NK-92 (cell line): Measurements from ENCODE around the gene RBM5.

Source experiments
- DNase-seq: peaks from one replicate; lab custom pipeline; 2025; ENCODE audit not compliant: unreplicated experiment; lab: John Stamatoyannopoulos, UW

Gene RBM5

DNA sequence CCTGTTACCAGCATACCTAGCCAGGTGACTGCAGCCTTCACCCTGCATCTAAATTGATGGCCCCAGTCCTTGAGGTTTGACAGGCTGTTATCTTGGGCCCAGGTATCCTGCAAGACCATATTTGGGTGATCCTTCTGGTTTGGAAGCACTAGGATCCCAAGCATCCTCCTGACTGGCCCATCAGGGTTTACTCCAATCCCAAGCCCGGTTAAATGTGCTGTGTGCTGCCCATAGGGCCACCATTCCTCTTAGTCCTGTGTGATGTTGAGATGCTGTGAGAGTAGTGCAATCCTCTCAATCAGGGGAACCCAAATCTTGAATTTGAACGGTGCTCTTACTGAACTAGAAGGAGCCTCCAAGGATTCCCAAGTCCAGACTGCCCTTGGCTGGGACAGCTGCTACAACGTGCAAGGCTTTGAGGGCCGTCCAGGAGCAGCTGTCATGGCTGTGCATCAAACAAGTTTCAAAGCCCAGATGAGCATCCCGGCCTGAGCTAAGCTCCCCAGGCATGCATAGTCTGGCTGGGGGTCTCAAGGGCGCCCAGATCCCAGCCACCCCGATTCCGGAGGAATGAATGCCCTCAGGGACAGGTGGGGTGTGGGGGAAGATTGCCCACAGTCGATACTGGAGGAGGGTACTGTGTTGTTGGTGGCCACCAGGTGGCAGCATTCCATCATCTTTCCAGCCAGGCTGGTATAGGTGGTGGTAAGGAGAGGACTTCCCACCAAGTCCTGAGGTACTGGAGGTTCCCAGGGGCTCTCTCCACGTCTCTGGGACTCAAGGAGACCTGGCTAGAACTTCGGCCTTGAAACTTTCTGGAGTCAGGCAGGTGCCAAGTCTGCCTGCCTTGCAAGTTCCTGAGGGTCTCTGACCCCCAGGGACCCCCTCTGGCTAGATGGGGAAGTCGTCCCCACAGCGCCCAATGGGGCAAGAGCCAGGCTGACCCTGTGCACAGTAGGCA lies 32.6 kb downstream of the RBM5 start:
- DNase-seq, result no peak

DNA sequence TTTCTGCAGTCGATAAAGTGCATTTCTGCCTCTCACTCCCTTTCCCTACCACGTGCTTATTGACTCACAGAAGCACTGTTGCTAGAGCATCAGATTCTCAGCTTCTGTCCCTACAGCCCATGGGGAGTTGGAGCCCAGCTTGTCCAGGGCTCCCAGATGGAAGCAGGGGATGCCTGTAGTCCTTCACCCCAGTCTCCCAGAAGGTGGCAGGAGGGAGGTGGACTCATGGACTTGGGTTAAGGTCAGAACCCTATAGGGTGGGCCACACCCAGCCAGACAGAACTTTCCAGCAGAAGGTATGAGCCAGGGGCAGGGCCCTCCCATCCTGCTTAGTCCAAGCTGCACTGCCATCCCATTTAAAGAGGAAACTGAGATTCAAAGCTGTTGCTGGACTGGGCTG lies 33.4 kb downstream of the RBM5 start:
- no peak for DNase-seq

DNA sequence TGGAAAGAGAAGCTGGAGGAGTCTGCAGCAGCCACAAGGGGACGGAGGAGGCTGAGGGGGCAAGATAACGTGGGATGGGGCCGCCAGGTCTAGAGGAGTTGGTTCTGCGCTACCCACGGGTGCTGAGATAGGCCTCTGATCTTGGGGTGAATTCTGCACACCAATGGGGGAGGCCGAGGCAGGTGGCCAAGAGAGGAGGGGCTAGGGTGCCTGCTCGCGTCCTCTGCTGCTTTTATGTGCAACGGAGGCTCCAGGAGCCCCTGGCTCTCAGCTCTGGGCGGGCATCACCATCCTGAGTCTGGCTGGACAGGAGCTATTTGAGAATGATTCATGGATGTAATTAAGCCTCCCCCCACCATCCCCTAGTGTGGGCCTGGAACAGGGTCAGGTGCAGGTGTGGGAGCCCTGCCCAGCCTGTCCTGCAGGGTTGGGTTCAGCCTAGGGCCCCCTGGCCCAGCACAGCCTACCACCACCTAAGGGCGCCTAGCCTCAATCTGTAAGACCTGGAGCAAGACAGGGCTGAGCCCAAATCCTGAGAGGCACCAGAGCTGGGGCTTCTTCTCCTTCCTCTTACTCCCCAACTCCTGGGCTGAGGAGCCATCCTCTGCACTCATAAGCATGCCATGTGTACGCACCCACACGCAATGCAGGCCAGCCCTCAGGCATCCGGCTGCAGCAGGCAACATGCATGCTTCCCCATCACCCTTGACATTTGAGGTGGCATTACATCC lies 34.1 kb downstream of the RBM5 start:
- no peak for DNase-seq

DNA sequence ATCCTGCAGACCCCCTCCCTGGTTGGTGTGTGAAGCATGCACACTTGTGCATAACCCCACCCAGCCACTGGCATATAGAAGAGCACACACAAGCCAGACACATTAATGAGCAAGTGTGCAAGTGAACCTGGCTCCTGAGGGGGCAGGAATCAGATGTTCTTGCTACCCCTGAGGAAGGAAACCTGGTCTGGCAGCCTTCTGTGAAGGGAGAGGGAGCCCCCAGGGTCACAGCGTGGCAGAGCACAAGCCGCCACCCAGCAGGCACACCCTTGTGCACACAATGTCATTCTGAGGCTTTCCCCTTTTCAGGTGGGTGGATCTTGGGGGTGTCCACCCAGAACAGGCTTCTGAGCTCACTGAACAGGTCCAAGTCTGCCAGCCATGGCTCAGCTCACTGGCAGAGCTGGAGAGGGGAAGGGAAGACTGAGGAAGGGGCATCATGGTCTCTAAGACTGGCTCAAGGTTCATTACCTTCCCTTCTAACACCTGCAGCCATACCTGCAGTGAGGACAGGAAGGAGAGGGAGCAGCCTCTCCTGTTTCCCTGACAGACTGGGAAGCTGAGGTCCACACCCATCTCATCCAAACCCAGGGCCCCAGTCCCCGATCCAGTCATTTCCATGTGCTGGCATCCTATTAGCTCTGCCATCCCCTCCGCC lies 34.8 kb downstream of the RBM5 start:
- DNase-seq, result no peak

DNA sequence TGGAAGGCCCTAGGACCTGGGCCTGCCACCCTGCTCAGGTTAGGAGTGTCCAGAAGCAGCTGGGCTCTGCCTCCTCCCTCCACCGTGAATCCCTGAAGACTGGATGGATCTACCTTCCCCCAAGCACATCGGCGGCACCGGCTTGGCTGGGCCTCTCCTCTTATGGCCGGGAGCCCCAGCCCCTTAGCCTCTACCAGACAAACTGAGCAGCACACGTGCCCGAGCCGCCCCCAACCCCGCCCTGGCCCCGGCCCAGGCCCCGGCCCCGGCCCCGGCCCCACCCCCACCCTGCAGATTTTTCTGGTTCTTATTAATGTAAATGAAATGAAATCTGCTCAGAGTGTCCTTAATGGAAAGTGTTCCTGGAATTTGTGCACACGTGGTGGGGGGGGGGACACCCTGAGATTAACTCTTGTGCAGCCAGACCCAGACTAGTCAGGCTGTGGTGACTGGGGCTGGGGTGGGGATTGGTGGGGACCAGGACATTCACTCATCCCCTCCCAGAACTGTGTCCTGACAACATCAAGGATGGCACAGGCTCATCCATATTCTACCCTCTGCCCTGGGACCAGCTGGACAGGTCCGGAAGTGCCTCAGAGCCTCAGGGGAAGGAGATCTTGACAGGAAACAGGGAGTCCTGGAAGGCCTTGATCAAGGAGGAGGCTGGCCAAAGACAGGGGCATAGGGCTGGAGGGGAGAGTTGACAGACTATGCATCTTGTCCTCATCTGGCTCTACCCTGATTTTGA lies 35.5 kb downstream of the RBM5 start:
- DNase-seq, result no peak

DNA sequence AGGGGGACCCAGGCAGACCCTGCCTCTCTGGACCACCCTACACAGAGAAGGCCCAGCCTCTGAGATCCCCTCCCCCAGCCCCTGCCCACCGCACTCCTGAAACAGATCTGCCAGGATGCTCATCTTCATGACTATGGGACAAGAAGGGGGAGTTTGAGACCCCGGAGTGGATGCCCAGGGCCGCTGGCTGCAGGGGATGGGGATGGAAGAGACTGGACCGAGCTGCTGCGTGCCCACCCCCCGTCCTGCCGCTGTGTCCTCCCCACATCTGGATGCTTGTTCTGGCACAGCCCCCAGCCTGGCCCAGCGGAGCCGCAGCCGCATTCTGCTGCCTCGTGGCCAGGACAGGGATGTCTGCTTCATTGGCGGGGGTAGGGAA lies 36.1 kb downstream of the RBM5 start:
- DNase-seq, result no peak

DNA sequence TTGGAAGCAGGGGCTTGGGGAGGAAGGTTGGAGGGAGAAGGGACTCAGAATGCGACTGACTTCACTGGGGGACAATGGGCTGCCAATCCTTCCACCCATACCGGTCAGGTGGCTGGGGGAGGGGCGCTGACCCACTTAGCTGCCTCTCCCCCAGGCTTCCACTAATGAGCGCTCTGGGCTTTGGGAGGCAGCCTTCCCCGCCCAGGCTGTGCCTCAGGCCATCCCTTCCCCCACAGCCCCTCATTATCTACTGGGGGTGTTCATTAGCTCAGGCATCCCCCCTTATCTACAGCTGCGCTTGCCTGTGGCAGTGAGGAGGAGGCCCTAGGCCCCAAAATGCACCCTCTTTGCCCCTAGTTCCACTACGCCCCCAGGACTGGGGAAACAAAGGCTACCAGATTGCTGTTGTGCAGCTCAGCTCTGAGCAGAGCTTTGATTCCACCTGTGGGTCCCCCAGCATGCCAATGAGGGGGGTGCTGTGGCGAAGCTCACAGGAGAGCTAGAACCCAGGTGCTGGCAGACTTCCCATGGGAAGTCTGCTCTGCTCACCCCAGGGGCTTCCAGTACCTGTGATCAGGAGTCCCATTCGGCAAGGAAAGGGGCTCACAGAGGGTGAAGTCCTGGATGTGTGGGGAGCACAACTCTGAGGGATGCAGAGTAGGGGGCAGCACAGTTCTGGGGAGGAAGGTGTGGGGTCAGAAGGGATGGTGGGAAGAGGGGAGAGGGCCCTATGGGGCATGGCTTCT lies 37.0 kb downstream of the RBM5 start:
- DNase-seq, result no peak

DNA sequence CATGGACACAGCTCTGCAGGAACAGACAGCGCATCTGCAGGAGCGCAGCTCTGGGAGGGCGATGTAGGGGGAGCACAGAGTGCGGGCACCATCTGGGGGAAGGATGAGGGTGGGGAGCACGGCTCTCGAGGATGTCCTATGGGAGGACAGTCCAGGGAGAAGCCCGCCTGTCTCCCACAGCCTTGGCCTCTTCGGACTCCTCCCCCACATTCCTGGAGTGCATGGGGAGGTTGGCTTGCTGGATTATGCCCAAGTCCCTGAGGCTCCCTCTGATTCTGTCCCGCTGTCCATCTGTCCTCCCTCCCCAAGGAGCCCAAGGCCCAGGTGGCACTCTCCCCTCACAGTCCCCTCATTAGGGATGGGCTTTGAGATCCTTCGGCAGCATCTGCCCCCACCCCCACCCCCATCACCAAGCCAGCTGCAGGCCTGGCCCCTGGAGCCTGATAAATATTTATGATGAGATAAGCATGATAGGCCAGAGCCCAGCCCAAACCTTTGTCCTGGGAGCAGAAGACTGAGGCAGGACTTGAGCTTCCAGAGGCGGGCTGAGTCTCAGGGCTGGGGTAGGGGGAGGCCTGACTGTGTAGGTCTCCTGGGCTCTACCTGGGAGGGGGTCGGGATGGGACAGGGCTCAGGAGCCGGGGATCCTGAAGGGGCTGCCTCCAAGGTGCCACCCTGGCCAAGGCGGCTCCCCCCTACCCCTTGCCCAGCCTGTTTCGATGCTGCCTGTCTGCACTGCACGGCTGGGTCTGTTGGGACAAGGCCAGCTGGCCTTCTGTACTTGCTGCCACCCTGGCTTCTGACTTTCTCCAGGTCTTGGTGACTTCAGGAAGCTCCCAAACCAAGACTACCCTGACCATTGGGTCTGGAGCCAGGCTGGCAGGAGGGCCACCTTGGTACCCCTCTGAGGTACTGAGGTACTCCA lies 37.8 kb downstream of the RBM5 start:
- DNase-seq, result no peak

DNA sequence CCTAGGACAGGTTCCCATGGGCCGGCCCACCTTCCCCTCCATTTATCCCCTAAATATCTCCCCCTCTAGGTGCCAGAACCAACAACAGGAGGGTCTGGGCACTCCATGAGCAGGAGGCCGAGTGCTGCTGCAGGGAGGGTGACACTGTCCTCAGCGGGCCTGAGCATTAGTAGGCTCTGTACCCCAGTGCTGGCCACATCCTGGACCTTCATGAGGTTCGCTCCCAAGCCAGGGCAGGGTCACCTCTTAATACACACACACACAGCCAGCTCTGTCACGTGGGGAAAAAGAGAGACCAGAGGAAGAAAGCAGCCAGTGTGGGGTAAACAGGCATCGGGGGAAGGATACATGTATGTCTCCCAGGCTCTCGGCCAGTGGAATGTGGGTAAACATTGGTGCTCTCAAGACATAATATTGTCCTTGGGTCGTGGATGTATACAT lies 38.6 kb downstream of the RBM5 start:
- DNase-seq, result no peak

DNA sequence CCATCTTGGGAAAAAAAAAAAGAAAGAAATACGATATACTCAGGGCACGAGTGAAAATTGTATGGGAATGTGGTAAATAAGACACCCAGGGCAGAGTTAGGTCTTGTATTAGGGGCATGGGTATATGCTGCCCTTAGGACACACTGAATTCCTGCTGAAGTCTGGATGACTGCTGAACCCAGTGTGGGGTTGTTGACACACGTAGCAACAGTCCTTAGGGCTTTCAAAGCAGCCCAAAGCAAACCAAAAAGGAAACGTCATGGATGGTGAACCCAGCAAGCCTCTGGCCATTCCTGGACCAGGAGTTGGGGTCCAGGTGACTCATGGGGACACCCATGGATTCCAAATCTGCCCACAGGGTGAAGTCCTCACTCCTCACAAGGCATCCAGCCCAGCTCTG lies 39.3 kb downstream of the RBM5 start:
- no peak for DNase-seq

DNA sequence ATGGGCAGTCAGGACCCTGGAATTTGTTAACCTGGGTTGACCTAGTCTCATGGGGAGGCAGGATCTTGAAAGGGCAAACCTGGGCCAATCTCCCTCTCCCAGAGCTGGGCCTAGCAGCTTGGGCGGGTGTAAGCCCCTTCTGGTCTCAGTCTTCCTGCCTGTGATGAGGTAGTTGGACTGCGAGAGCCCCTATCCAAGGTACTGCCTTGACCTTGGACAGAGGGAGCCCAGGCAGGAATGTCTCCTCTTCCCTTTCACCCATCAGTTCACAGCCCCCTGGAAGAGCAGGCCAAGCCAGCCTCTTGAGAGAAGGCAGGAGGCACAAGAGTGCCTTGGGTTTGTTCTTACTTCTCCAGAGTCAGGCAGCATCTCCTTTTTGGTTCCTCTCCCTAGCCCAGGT lies 41.7 kb downstream of the RBM5 start:
- no peak for DNase-seq

DNA sequence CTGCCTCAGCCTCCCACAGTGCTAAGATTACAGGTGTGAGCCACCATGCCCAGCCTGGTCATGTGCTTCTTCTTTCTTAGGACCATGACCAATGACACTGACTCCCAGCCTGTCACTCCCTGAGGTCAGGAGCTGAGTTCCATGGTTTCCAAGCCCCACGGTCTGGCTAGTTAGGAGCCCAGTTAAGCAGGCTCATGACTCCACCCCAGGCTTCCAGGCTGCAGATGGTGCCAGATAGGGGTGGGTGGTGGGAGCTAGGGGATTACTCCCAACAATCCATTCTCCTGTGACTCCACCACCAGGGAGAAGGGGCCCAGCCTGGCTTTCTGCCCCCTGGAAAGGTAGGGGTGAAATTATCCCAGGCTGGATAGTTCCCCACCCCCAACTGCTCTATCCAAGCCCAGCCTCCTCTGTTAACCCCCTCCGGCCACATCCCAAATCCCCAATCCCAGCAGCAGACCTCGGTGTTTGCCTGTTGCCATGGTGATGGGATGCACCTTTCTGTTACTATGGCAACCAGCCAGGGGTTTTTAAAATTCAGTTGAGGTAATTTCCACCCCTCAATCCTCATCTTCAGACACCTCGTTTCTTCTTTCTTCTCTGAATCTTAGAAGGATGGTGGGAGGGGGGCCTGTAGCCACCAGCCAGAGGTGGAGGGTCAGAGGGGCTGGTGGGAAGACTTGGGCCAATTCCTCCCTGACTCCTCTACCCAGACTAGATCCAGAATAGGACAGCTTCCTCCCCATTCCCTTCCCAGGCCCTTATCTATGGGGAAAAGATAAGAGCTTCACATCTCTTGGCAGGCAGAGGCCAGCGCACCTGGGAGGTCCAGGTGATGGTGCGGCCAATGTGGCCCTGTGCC lies 43.9 kb downstream of the RBM5 start:
- no peak for DNase-seq

DNA sequence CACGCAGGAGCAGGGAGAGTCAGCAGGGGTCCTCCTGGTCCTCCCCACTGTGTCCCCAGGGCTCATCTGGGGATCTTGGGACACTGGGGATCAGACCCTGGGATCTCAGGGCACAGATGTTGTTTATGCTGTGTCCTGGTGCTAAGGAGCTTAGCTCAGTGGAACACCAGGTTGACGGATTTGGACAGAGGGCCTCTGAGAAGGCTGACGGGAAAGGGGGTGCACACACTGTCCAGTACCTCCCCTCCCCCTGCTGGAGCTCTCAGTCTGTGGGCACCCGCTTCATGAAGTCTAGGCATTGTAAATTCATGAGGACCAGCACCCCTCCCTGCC lies 44.5 kb downstream of the RBM5 start:
- no peak for DNase-seq

DNA sequence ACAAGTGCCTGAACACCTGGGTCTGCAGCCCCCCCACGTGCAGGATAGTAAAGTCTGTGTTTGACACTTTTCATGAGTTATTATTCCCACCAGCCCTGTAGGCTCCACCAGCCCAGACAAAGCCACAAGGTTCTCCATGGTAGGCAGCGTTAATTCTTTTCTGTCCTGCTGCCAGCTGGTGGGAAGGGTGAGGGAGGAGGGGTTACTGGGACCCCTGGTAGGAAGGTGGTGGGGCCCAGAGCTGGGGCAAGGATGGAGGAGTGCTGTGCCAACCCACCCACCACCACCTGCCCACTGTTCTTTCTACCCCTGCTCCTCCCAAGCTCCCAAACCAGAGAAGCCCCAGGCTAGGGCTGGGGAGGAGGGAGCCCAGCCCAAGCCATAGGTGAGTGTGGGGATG lies 45.6 kb downstream of the RBM5 start:
- DNase-seq, result no peak

DNA sequence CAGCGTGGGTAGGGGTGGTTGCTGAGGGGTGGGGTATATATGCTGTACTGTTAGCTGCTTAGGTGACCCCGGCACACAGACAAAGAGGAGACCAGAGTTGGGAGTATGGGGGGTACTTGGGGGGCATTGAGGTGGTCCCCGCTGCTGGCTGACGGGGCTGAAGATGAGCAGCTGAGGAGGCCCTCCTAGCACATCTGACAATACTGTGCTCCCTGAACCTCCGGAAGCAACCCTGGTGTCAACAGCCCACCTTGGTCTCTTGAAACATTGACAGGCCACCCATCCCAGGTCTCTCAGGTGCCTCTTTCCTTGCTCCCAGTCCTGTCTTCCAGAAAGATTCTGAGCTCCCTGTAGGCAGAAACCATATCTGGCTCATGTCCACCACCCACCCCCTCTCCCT lies 47.2 kb downstream of the RBM5 start:
- DNase-seq, result no peak

DNA sequence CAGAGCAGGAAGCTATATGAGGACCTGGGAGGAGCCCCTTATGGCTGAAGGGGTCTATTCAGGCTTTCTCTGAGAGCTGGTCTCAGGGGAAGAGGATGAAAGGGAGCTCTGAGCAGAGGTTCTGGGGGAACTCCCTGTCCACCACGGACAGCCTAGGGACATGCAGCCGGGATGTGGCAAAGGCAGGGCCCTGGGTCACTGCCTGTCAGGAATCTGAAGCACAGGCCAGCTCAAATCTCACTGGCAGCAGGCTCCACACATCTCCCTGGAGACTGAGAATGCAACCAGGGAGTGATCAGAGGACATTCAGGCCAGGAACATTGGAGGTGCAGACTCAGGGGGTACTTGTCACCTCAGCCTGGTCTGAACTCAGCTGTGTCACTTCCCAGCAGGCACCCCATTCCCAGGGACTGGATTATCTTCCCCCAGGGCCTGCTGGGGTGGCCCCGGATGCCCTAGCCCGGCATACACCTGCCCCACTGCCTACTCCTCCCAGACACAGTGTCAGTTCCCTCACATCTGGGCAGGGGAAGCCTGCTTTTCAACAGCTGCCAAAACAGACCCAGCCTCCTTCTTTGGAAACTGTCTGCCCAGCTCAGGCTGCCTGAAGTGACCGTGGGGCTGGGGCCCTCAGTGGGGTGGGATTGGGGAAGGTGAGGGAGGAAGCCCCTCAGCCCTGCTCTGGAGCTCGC lies 48.1 kb downstream of the RBM5 start:
- DNase-seq, result no peak

DNA sequence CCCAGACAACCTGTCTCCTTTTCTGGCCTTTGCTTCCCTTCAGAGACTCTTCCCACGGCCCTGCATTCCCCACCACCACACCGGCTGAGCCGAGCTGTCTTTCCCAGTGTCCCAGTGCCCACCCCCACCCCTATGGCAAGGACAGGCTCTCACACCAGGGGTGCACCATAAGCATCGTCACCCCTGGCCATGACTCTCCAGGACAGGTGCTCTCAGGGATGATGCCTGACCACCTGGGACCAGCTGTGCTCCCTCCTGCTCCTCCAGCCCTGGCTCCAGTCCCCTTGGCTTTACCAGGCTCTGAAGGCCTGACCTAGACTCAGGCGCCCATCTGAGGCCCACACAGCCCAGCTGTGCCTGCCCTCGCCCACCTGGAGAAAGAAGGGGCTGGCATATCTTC lies 48.8 kb downstream of the RBM5 start:
- no peak for DNase-seq
